ENCODE results near the gene PRKCI.

The PRKCI gene

GRCh38 chr3:170277833-170278580, 55.8 kb downstream of the PRKCI start:
- Mint-ChIP-seq H3K27me3 (no peaks in the 10 kb centered on the region), H3K4me1 (ENCODE audit: low read depth in 2 of 2) (peaks cover 16 to 18% of the 10 kb centered on the region in 2 donors), H3K36me3 (ENCODE audit: insufficient read depth) (peaks cover 40% of the 10 kb centered on the region), H3K4me3 (peak overlapping the region; percentile 67 to 95), H3K9me3 (no peaks in the 10 kb centered on the region), H3K27ac (peak overlapping the region; percentile 94 to 99)
- DNase-seq (no peak), ATAC-seq (replicated peaks) (peak; percentile 44)

GRCh38 chr3:170278627-170279026, 56.4 kb downstream of the PRKCI start:
- peak overlapping the region; percentile 94 to 99 for H3K27ac Mint-ChIP-seq
- no peaks in the 10 kb centered on the region for H3K27me3 Mint-ChIP-seq
- H3K4me1 Mint-ChIP-seq (ENCODE audit: low read depth in 2 of 2), result peaks cover 16 to 18% of the 10 kb centered on the region in 2 donors
- peak overlapping the region; percentile 67 to 95 for H3K4me3 Mint-ChIP-seq
- H3K36me3 Mint-ChIP-seq (ENCODE audit: insufficient read depth), result peaks cover 35% of the 10 kb centered on the region
- DNase-seq (no peak), ATAC-seq (replicated peaks) (no peak)
- H3K9me3 Mint-ChIP-seq, result no peaks in the 10 kb centered on the region

- Mint-ChIP-seq H3K4me1 (ENCODE audit: low read depth in 2 of 2) (no peaks in the 10 kb centered on the region), H3K4me3 (no peak overlapping the region), H3K27ac (no peak overlapping the region), H3K36me3 (ENCODE audit: insufficient read depth) (peaks cover 21% of the 10 kb centered on the region), H3K27me3 (no peaks in the 10 kb centered on the region), H3K9me3 (no peaks in the 10 kb centered on the region)
- DNase-seq (no peak), ATAC-seq (replicated peaks) (no peak)
Measured at GRCh38 chr3:170290194-170290593, 68.0 kb downstream of the PRKCI start.

GRCh38 chr3:170295586-170295985, 73.4 kb downstream of the PRKCI start:
- ATAC-seq (replicated peaks) (no peak), DNase-seq (no peak)
- H3K36me3 Mint-ChIP-seq (ENCODE audit: insufficient read depth), result peaks cover 20% of the 10 kb centered on the region
- no peak overlapping the region for H3K27ac Mint-ChIP-seq
- H3K4me3 Mint-ChIP-seq, result no peak overlapping the region
- H3K9me3 Mint-ChIP-seq, result no peaks in the 10 kb centered on the region
- H3K4me1 Mint-ChIP-seq (ENCODE audit: low read depth in 2 of 2), result no peaks in the 10 kb centered on the region
- no peaks in the 10 kb centered on the region for H3K27me3 Mint-ChIP-seq

GRCh38 chr3:170296703-170297102, 74.5 kb downstream of the PRKCI start:
- Mint-ChIP-seq H3K36me3 (ENCODE audit: insufficient read depth) (peaks cover 20% of the 10 kb centered on the region), H3K27me3 (no peaks in the 10 kb centered on the region), H3K9me3 (no peaks in the 10 kb centered on the region), H3K27ac (no peak overlapping the region), H3K4me1 (ENCODE audit: low read depth in 2 of 2) (no peaks in the 10 kb centered on the region), H3K4me3 (no peak overlapping the region)
- DNase-seq (no peak), ATAC-seq (replicated peaks) (no peak)

- ATAC-seq (replicated peaks), result no peak
- H3K27ac Mint-ChIP-seq, result no peak overlapping the region
- no peak overlapping the region for H3K4me3 Mint-ChIP-seq
- no peaks in the 10 kb centered on the region for H3K27me3 Mint-ChIP-seq
- no peaks in the 10 kb centered on the region for H3K4me1 Mint-ChIP-seq (ENCODE audit: low read depth in 2 of 2)
- DNase-seq, result no peak
- no peaks in the 10 kb centered on the region for H3K9me3 Mint-ChIP-seq
- H3K36me3 Mint-ChIP-seq (ENCODE audit: insufficient read depth), result peaks cover 12% of the 10 kb centered on the region
Measured at GRCh38 chr3:170301405-170301804, 79.2 kb downstream of the PRKCI start.

- DNase-seq, result no peak
- Mint-ChIP-seq H3K36me3 (ENCODE audit: insufficient read depth) (peaks cover 12% of the 10 kb centered on the region), H3K27me3 (no peaks in the 10 kb centered on the region), H3K9me3 (no peaks in the 10 kb centered on the region), H3K27ac (no peak overlapping the region), H3K4me3 (no peak overlapping the region), H3K4me1 (ENCODE audit: low read depth in 2 of 2) (no peaks in the 10 kb centered on the region)
- no peak for ATAC-seq (replicated peaks)
Measured at GRCh38 chr3:170302008-170302407, 79.8 kb downstream of the PRKCI start.

- peaks cover 2% of the 10 kb centered on the region for H3K36me3 Mint-ChIP-seq (ENCODE audit: insufficient read depth)
- no peak for DNase-seq
- H3K4me1 Mint-ChIP-seq (ENCODE audit: low read depth in 2 of 2), result no peaks in the 10 kb centered on the region
- H3K9me3 Mint-ChIP-seq, result no peaks in the 10 kb centered on the region
- no peak overlapping the region for H3K4me3 Mint-ChIP-seq
- no peak for ATAC-seq (replicated peaks)
- H3K27ac Mint-ChIP-seq, result no peak overlapping the region
- H3K27me3 Mint-ChIP-seq, result no peaks in the 10 kb centered on the region
Measured at GRCh38 chr3:170306015-170306414, 83.8 kb downstream of the PRKCI start.

- no peaks in the 10 kb centered on the region for H3K27me3 Mint-ChIP-seq
- no peak for DNase-seq
- H3K36me3 Mint-ChIP-seq (ENCODE audit: insufficient read depth), result peaks cover 2% of the 10 kb centered on the region
- H3K4me1 Mint-ChIP-seq (ENCODE audit: low read depth in 2 of 2), result no peaks in the 10 kb centered on the region
- ATAC-seq (replicated peaks), result no peak
- no peak overlapping the region for H3K27ac Mint-ChIP-seq
- no peak overlapping the region for H3K4me3 Mint-ChIP-seq
- no peaks in the 10 kb centered on the region for H3K9me3 Mint-ChIP-seq
Measured at GRCh38 chr3:170307671-170308405, 85.6 kb downstream of the PRKCI start.

- Mint-ChIP-seq H3K4me1 (ENCODE audit: low read depth in 2 of 2) (no peaks in the 10 kb centered on the region), H3K36me3 (ENCODE audit: insufficient read depth) (no peaks in the 10 kb centered on the region), H3K27ac (no peak overlapping the region)
Measured at GRCh38 chr3:170309046-170309445, 86.8 kb downstream of the PRKCI start.

GRCh38 chr3:170317954-170318353, 95.7 kb downstream of the PRKCI start:
- ATAC-seq (replicated peaks) (no peak), DNase-seq (no peak)
- Mint-ChIP-seq H3K27me3 (peaks cover 0 to 6% of the 10 kb centered on the region in 2 donors), H3K36me3 (ENCODE audit: insufficient read depth) (peaks cover 3% of the 10 kb centered on the region), H3K27ac (no peak overlapping the region), H3K4me3 (no peak overlapping the region), H3K9me3 (no peaks in the 10 kb centered on the region), H3K4me1 (ENCODE audit: low read depth in 2 of 2) (no peaks in the 10 kb centered on the region)

More at GRCh38 chr3:170309046-170309445, 86.8 kb downstream of the PRKCI start:
- no peak for ATAC-seq (replicated peaks)
- no peak overlapping the region for H3K4me3 Mint-ChIP-seq
- no peak for DNase-seq
- no peaks in the 10 kb centered on the region for H3K9me3 Mint-ChIP-seq
- no peaks in the 10 kb centered on the region for H3K27me3 Mint-ChIP-seq

GRCh38 chr3:170320461-170321121, 98.4 kb downstream of the PRKCI start:
- no peak for ATAC-seq (replicated peaks)
- Mint-ChIP-seq H3K4me3 (no peak overlapping the region), H3K36me3 (ENCODE audit: insufficient read depth) (peaks cover 3% of the 10 kb centered on the region), H3K4me1 (ENCODE audit: low read depth in 2 of 2) (no peaks in the 10 kb centered on the region), H3K27ac (no peak overlapping the region), H3K27me3 (peaks cover 0 to 13% of the 10 kb centered on the region in 2 donors), H3K9me3 (no peaks in the 10 kb centered on the region)
- no peak for DNase-seq

GRCh38 chr3:170321321-170322034, 99.3 kb downstream of the PRKCI start:
- Mint-ChIP-seq H3K27me3 (peaks cover 3 to 13% of the 10 kb centered on the region in 2 donors), H3K27ac (no peak overlapping the region), H3K4me1 (ENCODE audit: low read depth in 2 of 2) (no peaks in the 10 kb centered on the region), H3K4me3 (no peak overlapping the region), H3K9me3 (no peaks in the 10 kb centered on the region), H3K36me3 (ENCODE audit: insufficient read depth) (peaks cover 3% of the 10 kb centered on the region)
- no peak for ATAC-seq (replicated peaks)
- no peak for DNase-seq

Measured in effector memory CD8-positive, alpha-beta T cell (primary cell).